SK-N-SH treated with all-trans-retinoic acid at 6 μM for 48 hours (cell line): ENCODE data around the gene IGDCC3.

Source experiments
- ARNTL ChIP-seq: fragments of 450-650 bp; formaldehyde crosslinking; IDR thresholded peaks from 2 replicates; pipeline ENCODE4 v1.5.0; 2020; ENCODE audit warnings: low read depth, mild to moderate bottlenecking, moderate library complexity, borderline replicate concordance
- ISL1 ChIP-seq: fragments of 250-450 bp; sonication (Bioruptor Pico); IDR thresholded peaks from 2 replicates; pipeline ENCODE4 v2.1.2; 2022; ENCODE audit warnings: mild to moderate bottlenecking, moderate library complexity
- TCF4 ChIP-seq: fragments of 250-450 bp; sonication (Bioruptor Pico); IDR thresholded peaks from 2 replicates; pipeline ENCODE4 v1.8.0; 2021; ENCODE audit warnings: mild to moderate bottlenecking, moderate library complexity, borderline replicate concordance
- ZC3H10 ChIP-seq: fragments of 250-450 bp; sonication (Bioruptor Pico); IDR thresholded peaks from 2 replicates; pipeline ENCODE4 v1.5.1; 2021; ENCODE audit warnings: mild to moderate bottlenecking, moderate library complexity
- ZFP3 ChIP-seq: fragments of 250-450 bp; sonication (Bioruptor Pico); IDR thresholded peaks from 2 replicates; pipeline ENCODE4 v1.5.0; 2020; ENCODE audit warnings: mild to moderate bottlenecking, moderate library complexity
- ZFP30 ChIP-seq: fragments of 450-650 bp; formaldehyde crosslinking; IDR thresholded peaks from 2 replicates; pipeline ENCODE4 v1.5.0; 2022; ENCODE audit warnings: mild to moderate bottlenecking, moderate library complexity
- ZNF70 ChIP-seq: fragments of 450-650 bp; formaldehyde crosslinking; IDR thresholded peaks from 2 replicates; pipeline ENCODE4 v1.5.0; 2020; ENCODE audit warnings: mild to moderate bottlenecking, moderate library complexity
- TF ChIP-seq, protein P1 (sequence below): fragments of 250-450 bp; sonication (Bioruptor Pico); IDR thresholded peaks from 2 replicates; pipeline ENCODE4 v1.5.1; 2020; ENCODE audit warnings: low read depth, mild to moderate bottlenecking, moderate library complexity
- TF ChIP-seq, protein P2 (sequence below): fragments of 250-450 bp; sonication (Bioruptor Pico); IDR thresholded peaks from 2 replicates; pipeline ENCODE4 v1.5.1; 2021; ENCODE audit warnings: mild to moderate bottlenecking, moderate library complexity

DNA sequence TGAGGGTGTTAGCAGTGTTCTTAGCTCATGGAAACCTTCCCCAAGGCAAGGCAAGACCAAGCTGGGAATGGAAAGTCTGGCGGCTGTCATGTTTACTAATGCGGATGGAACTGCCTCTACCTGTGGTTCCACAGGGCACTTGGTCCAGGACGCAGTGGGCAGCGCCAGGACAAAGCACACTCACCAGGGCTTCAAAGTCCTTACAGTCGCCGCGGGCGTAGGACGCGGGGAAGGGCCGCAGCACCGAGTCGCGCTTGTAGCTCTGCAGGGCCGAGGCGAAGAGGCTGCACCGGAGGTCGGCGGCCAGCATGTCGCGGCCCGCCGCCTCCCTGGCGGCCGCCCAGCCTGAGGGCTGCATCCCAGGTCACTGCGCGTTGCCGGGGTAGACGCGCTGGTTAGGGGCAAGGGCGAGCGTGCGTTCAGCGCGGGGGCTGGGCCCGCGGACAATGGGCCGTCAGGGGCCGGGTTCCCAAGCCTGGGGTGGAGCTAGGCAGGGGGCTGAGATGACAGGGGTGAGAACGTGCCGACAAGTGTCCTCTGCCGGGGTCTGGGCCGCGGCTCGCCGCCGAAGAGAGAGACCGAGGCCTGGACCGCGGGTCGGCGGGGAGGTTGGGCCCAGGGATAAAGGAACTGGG, 91.6 kb downstream of the IGDCC3 start:
- TF ChIP-seq ZFP3 (CRISPR knock-in tag), result no peak
- TF ChIP-seq, protein P1, sequence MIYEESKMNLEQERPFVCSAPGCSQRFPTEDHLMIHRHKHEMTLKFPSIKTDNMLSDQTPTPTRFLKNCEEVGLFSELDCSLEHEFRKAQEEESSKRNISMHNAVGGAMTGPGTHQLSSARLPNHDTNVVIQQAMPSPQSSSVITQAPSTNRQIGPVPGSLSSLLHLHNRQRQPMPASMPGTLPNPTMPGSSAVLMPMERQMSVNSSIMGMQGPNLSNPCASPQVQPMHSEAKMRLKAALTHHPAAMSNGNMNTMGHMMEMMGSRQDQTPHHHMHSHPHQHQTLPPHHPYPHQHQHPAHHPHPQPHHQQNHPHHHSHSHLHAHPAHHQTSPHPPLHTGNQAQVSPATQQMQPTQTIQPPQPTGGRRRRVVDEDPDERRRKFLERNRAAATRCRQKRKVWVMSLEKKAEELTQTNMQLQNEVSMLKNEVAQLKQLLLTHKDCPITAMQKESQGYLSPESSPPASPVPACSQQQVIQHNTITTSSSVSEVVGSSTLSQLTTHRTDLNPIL (CRISPR knock-in tag), result no peak
- TF ChIP-seq TCF4 (CRISPR knock-in tag), result no peak
- no peak for TF ChIP-seq ZNF70 (CRISPR knock-in tag)
- TF ChIP-seq ZC3H10 (CRISPR knock-in tag), result no peak
- TF ChIP-seq, protein P2, sequence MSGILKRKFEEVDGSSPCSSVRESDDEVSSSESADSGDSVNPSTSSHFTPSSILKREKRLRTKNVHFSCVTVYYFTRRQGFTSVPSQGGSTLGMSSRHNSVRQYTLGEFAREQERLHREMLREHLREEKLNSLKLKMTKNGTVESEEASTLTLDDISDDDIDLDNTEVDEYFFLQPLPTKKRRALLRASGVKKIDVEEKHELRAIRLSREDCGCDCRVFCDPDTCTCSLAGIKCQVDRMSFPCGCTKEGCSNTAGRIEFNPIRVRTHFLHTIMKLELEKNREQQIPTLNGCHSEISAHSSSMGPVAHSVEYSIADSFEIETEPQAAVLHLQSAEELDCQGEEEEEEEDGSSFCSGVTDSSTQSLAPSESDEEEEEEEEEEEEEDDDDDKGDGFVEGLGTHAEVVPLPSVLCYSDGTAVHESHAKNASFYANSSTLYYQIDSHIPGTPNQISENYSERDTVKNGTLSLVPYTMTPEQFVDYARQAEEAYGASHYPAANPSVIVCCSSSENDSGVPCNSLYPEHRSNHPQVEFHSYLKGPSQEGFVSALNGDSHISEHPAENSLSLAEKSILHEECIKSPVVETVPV (CRISPR knock-in tag), result no peak
- no peak for TF ChIP-seq ARNTL
- no peak for TF ChIP-seq ZFP30
- no peak for TF ChIP-seq ISL1 (CRISPR knock-in tag)
